ENCODE results near the gene RPIA. TPM values are rescaled to one million over a fixed set of nuclear protein-coding genes. Genes with fewer than 3 reads are reported as not detected.

Gene RPIA
- total and polyA plus RNA-seq, 4 donors = 0.88 to 29.4 (median 3.1) TPM

DNA sequence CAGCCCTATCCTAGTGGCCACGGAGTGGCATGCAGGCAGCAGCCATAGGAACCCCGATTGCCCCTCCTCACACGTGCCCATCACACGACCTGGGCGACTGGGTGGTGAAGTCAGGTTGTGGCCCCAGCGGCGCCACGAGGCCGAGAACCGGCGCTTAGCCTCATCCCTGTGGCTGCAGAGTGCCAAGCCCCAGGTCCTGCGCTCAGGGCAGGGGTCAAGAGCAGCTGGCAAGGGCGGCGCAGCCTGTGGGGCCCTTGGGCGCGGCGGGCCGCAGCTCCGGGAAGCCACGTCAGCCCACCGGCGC is 73.3 kb downstream of the RPIA start:
- WGBS = 18% methylated on average over 22 of the region's 22 CpGs
- DNase-seq (ENCODE audit: low spot score) = no peak
- no peak overlapping the region for H3K4me3 ChIP-seq (ENCODE audit: low read depth in 1 of 3, low read length in 3 of 3)

GRCh38 chr2:88765154-88765888 is 73.8 kb downstream of the RPIA start:
- Histone ChIP-seq H3K4me1 (ENCODE audit: control insufficient read depth in 4 of 4, insufficient read depth in 4 of 4, low read length in 3 of 4) (peaks cover 3 to 12% (median 10%) of the 10 kb centered on the region in 4 donors), H3K4me3 (ENCODE audit: low read depth in 1 of 3, low read length in 3 of 3) (peak overlapping the region in 1 of 3 donors; percentile 6), H3K9ac (ENCODE audit: low read depth in 1 of 2, low read length in 2 of 2) (no peak overlapping the region), H3K36me3 (ENCODE audit: control insufficient read depth in 4 of 4, insufficient read depth in 3 of 4, low read depth in 1 of 4, low read length in 3 of 4) (no peaks in the 10 kb centered on the region), H3K9me3 (ENCODE audit: control insufficient read depth in 4 of 4, low read length in 3 of 4) (peaks cover 0 to 4% (median 0%) of the 10 kb centered on the region in 4 donors), H3K27ac (ENCODE audit: low read depth in 1 of 2, low read length in 2 of 2) (no peak overlapping the region), H3K27me3 (ENCODE audit: control insufficient read depth in 4 of 4, insufficient read depth in 4 of 4, low read length in 3 of 4) (peaks cover 2 to 5% (median 4%) of the 10 kb centered on the region in 4 donors)
- DNase-seq (ENCODE audit: low spot score) = peak; percentile 66
- WGBS = 5% methylated on average over 75 of the region's 75 CpGs
- TF ChIP-seq FOXA1 (IDR thresholded peaks at IDR 0.05) (no peak), GABPA (IDR thresholded peaks at IDR 0.05 in 1 of 2, conservative IDR thresholded peaks at IDR 0.05 in 1 of 2) (no peak), JUND (IDR thresholded peaks at IDR 0.05) (no peak), CTCF (IDR thresholded peaks at IDR 0.05; ENCODE audit: low read depth, low read length, missing input control) (no peak), ATF3 (IDR thresholded peaks at IDR 0.05) (no peak), RXRA (IDR thresholded peaks at IDR 0.05) (no peak), HNF4A (conservative IDR thresholded peaks at IDR 0.05) (no peak)
- TF ChIP-seq, protein P1, sequence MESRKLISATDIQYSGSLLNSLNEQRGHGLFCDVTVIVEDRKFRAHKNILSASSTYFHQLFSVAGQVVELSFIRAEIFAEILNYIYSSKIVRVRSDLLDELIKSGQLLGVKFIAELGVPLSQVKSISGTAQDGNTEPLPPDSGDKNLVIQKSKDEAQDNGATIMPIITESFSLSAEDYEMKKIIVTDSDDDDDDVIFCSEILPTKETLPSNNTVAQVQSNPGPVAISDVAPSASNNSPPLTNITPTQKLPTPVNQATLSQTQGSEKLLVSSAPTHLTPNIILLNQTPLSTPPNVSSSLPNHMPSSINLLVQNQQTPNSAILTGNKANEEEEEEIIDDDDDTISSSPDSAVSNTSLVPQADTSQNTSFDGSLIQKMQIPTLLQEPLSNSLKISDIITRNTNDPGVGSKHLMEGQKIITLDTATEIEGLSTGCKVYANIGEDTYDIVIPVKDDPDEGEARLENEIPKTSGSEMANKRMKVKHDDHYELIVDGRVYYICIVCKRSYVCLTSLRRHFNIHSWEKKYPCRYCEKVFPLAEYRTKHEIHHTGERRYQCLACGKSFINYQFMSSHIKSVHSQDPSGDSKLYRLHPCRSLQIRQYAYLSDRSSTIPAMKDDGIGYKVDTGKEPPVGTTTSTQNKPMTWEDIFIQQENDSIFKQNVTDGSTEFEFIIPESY (IDR thresholded peaks at IDR 0.05) = no peak

More for the DNA sequence above, 73.3 kb downstream of the RPIA start:
- Histone ChIP-seq H3K4me1 (ENCODE audit: control insufficient read depth in 4 of 4, insufficient read depth in 4 of 4, low read length in 3 of 4) (peaks cover 3 to 12% (median 10%) of the 10 kb centered on the region in 4 donors), H3K27me3 (ENCODE audit: control insufficient read depth in 4 of 4, insufficient read depth in 4 of 4, low read length in 3 of 4) (peaks cover 2 to 5% (median 4%) of the 10 kb centered on the region in 4 donors), H3K36me3 (ENCODE audit: control insufficient read depth in 4 of 4, insufficient read depth in 3 of 4, low read depth in 1 of 4, low read length in 3 of 4) (no peaks in the 10 kb centered on the region), H3K9me3 (ENCODE audit: control insufficient read depth in 4 of 4, low read length in 3 of 4) (peaks cover 0 to 5% (median 0%) of the 10 kb centered on the region in 4 donors), H3K27ac (ENCODE audit: low read depth in 1 of 2, low read length in 2 of 2) (no peak overlapping the region), H3K9ac (ENCODE audit: low read depth in 1 of 2, low read length in 2 of 2) (no peak overlapping the region)
- TF ChIP-seq RAD21 (IDR thresholded peaks at IDR 0.05) (no peak), RXRA (IDR thresholded peaks at IDR 0.05) (no peak), EGR1 (IDR thresholded peaks at IDR 0.05; ENCODE audit: low read depth in 2 of 2) (no peak), YY1 (IDR thresholded peaks at IDR 0.05) (no peak), TAF1 (conservative IDR thresholded peaks at IDR 0.05) (no peak), JUND (IDR thresholded peaks at IDR 0.05) (no peak), CTCF (IDR thresholded peaks at IDR 0.05; ENCODE audit: low read depth, low read length, missing input control) (no peak)
- TF ChIP-seq, protein P2, sequence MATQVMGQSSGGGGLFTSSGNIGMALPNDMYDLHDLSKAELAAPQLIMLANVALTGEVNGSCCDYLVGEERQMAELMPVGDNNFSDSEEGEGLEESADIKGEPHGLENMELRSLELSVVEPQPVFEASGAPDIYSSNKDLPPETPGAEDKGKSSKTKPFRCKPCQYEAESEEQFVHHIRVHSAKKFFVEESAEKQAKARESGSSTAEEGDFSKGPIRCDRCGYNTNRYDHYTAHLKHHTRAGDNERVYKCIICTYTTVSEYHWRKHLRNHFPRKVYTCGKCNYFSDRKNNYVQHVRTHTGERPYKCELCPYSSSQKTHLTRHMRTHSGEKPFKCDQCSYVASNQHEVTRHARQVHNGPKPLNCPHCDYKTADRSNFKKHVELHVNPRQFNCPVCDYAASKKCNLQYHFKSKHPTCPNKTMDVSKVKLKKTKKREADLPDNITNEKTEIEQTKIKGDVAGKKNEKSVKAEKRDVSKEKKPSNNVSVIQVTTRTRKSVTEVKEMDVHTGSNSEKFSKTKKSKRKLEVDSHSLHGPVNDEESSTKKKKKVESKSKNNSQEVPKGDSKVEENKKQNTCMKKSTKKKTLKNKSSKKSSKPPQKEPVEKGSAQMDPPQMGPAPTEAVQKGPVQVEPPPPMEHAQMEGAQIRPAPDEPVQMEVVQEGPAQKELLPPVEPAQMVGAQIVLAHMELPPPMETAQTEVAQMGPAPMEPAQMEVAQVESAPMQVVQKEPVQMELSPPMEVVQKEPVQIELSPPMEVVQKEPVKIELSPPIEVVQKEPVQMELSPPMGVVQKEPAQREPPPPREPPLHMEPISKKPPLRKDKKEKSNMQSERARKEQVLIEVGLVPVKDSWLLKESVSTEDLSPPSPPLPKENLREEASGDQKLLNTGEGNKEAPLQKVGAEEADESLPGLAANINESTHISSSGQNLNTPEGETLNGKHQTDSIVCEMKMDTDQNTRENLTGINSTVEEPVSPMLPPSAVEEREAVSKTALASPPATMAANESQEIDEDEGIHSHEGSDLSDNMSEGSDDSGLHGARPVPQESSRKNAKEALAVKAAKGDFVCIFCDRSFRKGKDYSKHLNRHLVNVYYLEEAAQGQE (IDR thresholded peaks at IDR 0.05) = no peak
- TF ChIP-seq, protein P1 (IDR thresholded peaks at IDR 0.05) = no peak

Data from liver (tissue), 9 donors.